Gastroesophageal sphincter (tissue), 3 donors: ENCODE results near the gene GGT1.
A peak's percentile ranks its signal among the peaks of the same experiment; 100 is the strongest.

Experiments
- EP300 ChIP-seq: sonication (generic); formaldehyde crosslinking; IDR thresholded peaks from one replicate; pipeline ENCODE4 v1.6.1; 2017; ENCODE audit warnings: antibody characterized with exemption, mild to moderate bottlenecking
- POLR2A ChIP-seq, 2 donors: fragments of 450-650 bp; IDR thresholded peaks; one replicate each; pipeline ENCODE4 v1.6.1; 2017; ENCODE audit warnings: antibody characterized with exemption in 2 of 2, mild to moderate bottlenecking in 2 of 2, moderate library complexity in 1 of 2
- POLR2AphosphoS5 ChIP-seq: sonication (generic); formaldehyde crosslinking; IDR thresholded peaks from one replicate; pipeline ENCODE4 v1.6.1; 2017; ENCODE audit warnings: antibody characterized with exemption
- TF ChIP-seq, protein P1 (sequence below), 4 experiments: fragments of 200-600 bp in 2 of 4; fragments of 450-650 bp in 2 of 4; sonication (generic) in 1 of 4; IDR thresholded peaks; one replicate each; pipeline ENCODE4 v1.5.1; 2017 to 2019; ENCODE audit warnings: antibody characterized with exemption in 4 of 4, mild to moderate bottlenecking in 2 of 4, moderate library complexity in 2 of 4

DNA sequence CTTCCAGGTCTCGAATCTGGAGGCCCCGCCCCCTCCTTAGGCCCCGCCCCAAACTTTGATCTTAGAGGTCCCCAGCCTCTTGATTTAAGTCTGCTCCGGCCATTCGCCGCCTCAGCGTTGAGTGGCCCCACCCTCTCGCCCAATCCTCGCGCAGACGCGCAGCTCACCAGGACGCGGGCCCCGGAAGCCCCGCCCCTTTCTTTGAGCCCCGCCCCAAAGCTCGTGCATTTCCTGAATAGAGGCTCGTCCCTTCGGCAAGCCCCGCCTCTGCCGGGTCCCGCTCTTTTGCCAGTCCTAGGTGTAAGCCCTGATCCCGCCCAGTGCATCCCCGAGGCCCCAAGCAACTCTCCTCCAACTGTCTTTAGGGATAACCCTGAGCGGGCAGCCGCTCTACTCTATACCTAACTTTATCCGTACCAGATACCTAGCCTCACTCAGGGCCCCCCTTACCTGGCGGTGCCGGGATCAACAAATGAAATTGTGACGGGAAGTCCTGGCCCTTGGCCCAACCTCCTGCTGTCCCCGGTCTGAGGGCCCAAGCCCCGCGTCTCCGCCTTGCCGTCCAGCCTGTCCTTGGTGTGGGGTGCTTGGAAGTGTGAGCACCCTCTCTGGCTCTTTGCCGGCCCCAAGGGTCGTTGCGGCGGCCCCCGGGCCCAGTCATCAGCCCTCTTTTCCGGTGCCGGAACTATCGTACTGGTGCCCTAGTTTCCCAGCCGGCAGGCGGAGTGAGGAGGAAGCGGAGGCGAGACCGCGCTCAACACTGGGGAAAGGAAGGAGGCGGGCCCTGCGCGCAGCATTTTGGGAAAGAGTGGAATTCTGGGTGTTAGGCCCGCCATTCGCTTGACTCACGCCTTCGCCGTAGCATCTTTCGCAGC is 47.6 kb upstream of the GGT1 start, which contains the start of gene SNRPD3:
- peak; percentile 28 to 57 for TF ChIP-seq POLR2A (IDR thresholded peaks at IDR 0.05)
- TF ChIP-seq, protein P1, sequence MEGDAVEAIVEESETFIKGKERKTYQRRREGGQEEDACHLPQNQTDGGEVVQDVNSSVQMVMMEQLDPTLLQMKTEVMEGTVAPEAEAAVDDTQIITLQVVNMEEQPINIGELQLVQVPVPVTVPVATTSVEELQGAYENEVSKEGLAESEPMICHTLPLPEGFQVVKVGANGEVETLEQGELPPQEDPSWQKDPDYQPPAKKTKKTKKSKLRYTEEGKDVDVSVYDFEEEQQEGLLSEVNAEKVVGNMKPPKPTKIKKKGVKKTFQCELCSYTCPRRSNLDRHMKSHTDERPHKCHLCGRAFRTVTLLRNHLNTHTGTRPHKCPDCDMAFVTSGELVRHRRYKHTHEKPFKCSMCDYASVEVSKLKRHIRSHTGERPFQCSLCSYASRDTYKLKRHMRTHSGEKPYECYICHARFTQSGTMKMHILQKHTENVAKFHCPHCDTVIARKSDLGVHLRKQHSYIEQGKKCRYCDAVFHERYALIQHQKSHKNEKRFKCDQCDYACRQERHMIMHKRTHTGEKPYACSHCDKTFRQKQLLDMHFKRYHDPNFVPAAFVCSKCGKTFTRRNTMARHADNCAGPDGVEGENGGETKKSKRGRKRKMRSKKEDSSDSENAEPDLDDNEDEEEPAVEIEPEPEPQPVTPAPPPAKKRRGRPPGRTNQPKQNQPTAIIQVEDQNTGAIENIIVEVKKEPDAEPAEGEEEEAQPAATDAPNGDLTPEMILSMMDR (IDR thresholded peaks at IDR 0.05) = peak in 3 of 4 experiments; percentile 15 to 68 (median 56)
- TF ChIP-seq POLR2AphosphoS5 = peak; percentile 92
- no peak for TF ChIP-seq EP300
